ENCODE measurements around the gene SNAP47. TPM values are rescaled to one million over a fixed set of nuclear protein-coding genes. Genes with fewer than 3 reads are reported as not detected.

SNAP47 gene
- total RNA-seq, 1 donor from 2014 or later = 44.9 TPM

- peaks cover 20 to 27% (median 25%) of the 10 kb centered on the region in 3 donors for H3K36me3 ChIP-seq (ENCODE audit: control insufficient read depth in 3 of 3, insufficient read depth in 3 of 3, low read length in 3 of 3)
- no peak overlapping the region for H3K4me3 ChIP-seq (ENCODE audit: low read length in 3 of 3)
- no peaks in the 10 kb centered on the region for H3K9me3 ChIP-seq (ENCODE audit: control insufficient read depth in 3 of 3, low read length in 3 of 3)
- no peak overlapping the region for H3K9ac ChIP-seq (ENCODE audit: low read depth in 1 of 3, low read length in 3 of 3)
- H3K27ac ChIP-seq (ENCODE audit: low read depth, low read length) = no peak overlapping the region
- H3K27me3 ChIP-seq (ENCODE audit: control insufficient read depth in 3 of 3, insufficient read depth in 3 of 3, low read length in 3 of 3) = no peaks in the 10 kb centered on the region
- H3K4me1 ChIP-seq (ENCODE audit: control insufficient read depth in 3 of 3, insufficient read depth in 3 of 3, low read length in 3 of 3) = peaks cover 30 to 60% (median 42%) of the 10 kb centered on the region in 3 donors
These were observed 3.3 kb upstream of the SNAP47 start for GRCh38 chr1:227731696-227732585.

- Histone ChIP-seq H3K27ac (ENCODE audit: low read depth, low read length) (no peak overlapping the region), H3K4me1 (ENCODE audit: control insufficient read depth in 3 of 3, insufficient read depth in 3 of 3, low read length in 3 of 3) (peaks cover 30 to 64% (median 41%) of the 10 kb centered on the region in 3 donors), H3K4me3 (ENCODE audit: low read length in 3 of 3) (no peak overlapping the region), H3K9me3 (ENCODE audit: control insufficient read depth in 3 of 3, low read length in 3 of 3) (no peaks in the 10 kb centered on the region), H3K27me3 (ENCODE audit: control insufficient read depth in 3 of 3, insufficient read depth in 3 of 3, low read length in 3 of 3) (no peaks in the 10 kb centered on the region), H3K36me3 (ENCODE audit: control insufficient read depth in 3 of 3, insufficient read depth in 3 of 3, low read length in 3 of 3) (peaks cover 20 to 27% (median 25%) of the 10 kb centered on the region in 3 donors), H3K9ac (ENCODE audit: low read depth in 1 of 3, low read length in 3 of 3) (no peak overlapping the region)
These were observed 2.5 kb upstream of the SNAP47 start for GRCh38 chr1:227732586-227733308.

GRCh38 chr1:227733309-227733705 is 1.9 kb upstream of the SNAP47 start:
- Histone ChIP-seq H3K27ac (ENCODE audit: low read depth, low read length) (no peak overlapping the region), H3K27me3 (ENCODE audit: control insufficient read depth in 3 of 3, insufficient read depth in 3 of 3, low read length in 3 of 3) (no peaks in the 10 kb centered on the region), H3K9ac (ENCODE audit: low read depth in 1 of 3, low read length in 3 of 3) (no peak overlapping the region), H3K4me3 (ENCODE audit: low read length in 3 of 3) (no peak overlapping the region), H3K9me3 (ENCODE audit: control insufficient read depth in 3 of 3, low read length in 3 of 3) (no peaks in the 10 kb centered on the region), H3K4me1 (ENCODE audit: control insufficient read depth in 3 of 3, insufficient read depth in 3 of 3, low read length in 3 of 3) (peaks cover 30 to 60% (median 38%) of the 10 kb centered on the region in 3 donors), H3K36me3 (ENCODE audit: control insufficient read depth in 3 of 3, insufficient read depth in 3 of 3, low read length in 3 of 3) (peaks cover 20 to 27% (median 25%) of the 10 kb centered on the region in 3 donors)

GRCh38 chr1:227733751-227734545 is 1.3 kb upstream of the SNAP47 start:
- peak overlapping the region; percentile 88 to 96 (median 89) for H3K9ac ChIP-seq (ENCODE audit: low read depth in 1 of 3, low read length in 3 of 3)
- peaks cover 28 to 59% (median 34%) of the 10 kb centered on the region in 3 donors for H3K4me1 ChIP-seq (ENCODE audit: control insufficient read depth in 3 of 3, insufficient read depth in 3 of 3, low read length in 3 of 3)
- H3K27ac ChIP-seq (ENCODE audit: low read depth, low read length) = peak overlapping the region; percentile 86
- H3K27me3 ChIP-seq (ENCODE audit: control insufficient read depth in 3 of 3, insufficient read depth in 3 of 3, low read length in 3 of 3) = no peaks in the 10 kb centered on the region
- peak overlapping the region; percentile 77 to 93 (median 90) for H3K4me3 ChIP-seq (ENCODE audit: low read length in 3 of 3)
- H3K9me3 ChIP-seq (ENCODE audit: control insufficient read depth in 3 of 3, low read length in 3 of 3) = no peaks in the 10 kb centered on the region
- H3K36me3 ChIP-seq (ENCODE audit: control insufficient read depth in 3 of 3, insufficient read depth in 3 of 3, low read length in 3 of 3) = peaks cover 20 to 27% (median 25%) of the 10 kb centered on the region in 3 donors

DNA sequence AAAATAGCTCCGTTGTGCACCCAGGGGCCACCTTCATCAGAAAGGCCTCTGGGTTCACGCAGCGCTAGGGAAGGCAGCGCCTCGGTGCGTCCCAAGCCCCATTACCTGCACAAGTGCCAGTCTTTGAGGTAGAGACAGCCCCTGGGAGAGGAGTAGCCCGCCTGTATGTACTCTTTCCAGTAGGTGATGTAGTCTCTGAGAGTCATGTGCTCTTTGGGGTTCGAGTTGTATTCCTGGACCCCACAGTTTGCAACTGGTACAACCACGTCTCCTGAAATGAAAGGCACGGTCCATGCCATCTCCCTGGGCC is 734 bp upstream of the SNAP47 start:
- Histone ChIP-seq H3K4me1 (ENCODE audit: control insufficient read depth in 3 of 3, insufficient read depth in 3 of 3, low read length in 3 of 3) (peaks cover 23 to 53% (median 28%) of the 10 kb centered on the region in 3 donors), H3K27me3 (ENCODE audit: control insufficient read depth in 3 of 3, insufficient read depth in 3 of 3, low read length in 3 of 3) (no peaks in the 10 kb centered on the region), H3K27ac (ENCODE audit: low read depth, low read length) (peak overlapping the region; percentile 86), H3K9ac (ENCODE audit: low read depth in 1 of 3, low read length in 3 of 3) (peak overlapping the region; percentile 88 to 96 (median 89)), H3K4me3 (ENCODE audit: low read length in 3 of 3) (peak overlapping the region; percentile 77 to 93 (median 90)), H3K36me3 (ENCODE audit: control insufficient read depth in 3 of 3, insufficient read depth in 3 of 3, low read length in 3 of 3) (peaks cover 20 to 27% (median 25%) of the 10 kb centered on the region in 3 donors), H3K9me3 (ENCODE audit: control insufficient read depth in 3 of 3, low read length in 3 of 3) (no peaks in the 10 kb centered on the region)

GRCh38 chr1:227735539-227736285 is 477 bp downstream of the SNAP47 start:
- peaks cover 18 to 53% (median 21%) of the 10 kb centered on the region in 3 donors for H3K4me1 ChIP-seq (ENCODE audit: control insufficient read depth in 3 of 3, insufficient read depth in 3 of 3, low read length in 3 of 3)
- no peaks in the 10 kb centered on the region for H3K27me3 ChIP-seq (ENCODE audit: control insufficient read depth in 3 of 3, insufficient read depth in 3 of 3, low read length in 3 of 3)
- H3K4me3 ChIP-seq (ENCODE audit: low read length in 3 of 3) = peak overlapping the region; percentile 77 to 93 (median 90)
- H3K9me3 ChIP-seq (ENCODE audit: control insufficient read depth in 3 of 3, low read length in 3 of 3) = no peaks in the 10 kb centered on the region
- H3K36me3 ChIP-seq (ENCODE audit: control insufficient read depth in 3 of 3, insufficient read depth in 3 of 3, low read length in 3 of 3) = peaks cover 20 to 29% (median 27%) of the 10 kb centered on the region in 3 donors
- H3K9ac ChIP-seq (ENCODE audit: low read depth in 1 of 3, low read length in 3 of 3) = peak overlapping the region; percentile 76 to 96 (median 88)
- H3K27ac ChIP-seq (ENCODE audit: low read depth, low read length) = peak overlapping the region; percentile 86

GRCh38 chr1:227736814-227737432 is 1.7 kb downstream of the SNAP47 start:
- Histone ChIP-seq H3K9ac (ENCODE audit: low read depth in 1 of 3, low read length in 3 of 3) (peak overlapping the region in 1 of 3 donors; percentile 96), H3K27ac (ENCODE audit: low read depth, low read length) (no peak overlapping the region), H3K4me3 (ENCODE audit: low read length in 3 of 3) (no peak overlapping the region), H3K36me3 (ENCODE audit: control insufficient read depth in 3 of 3, insufficient read depth in 3 of 3, low read length in 3 of 3) (peaks cover 15 to 19% (median 17%) of the 10 kb centered on the region in 3 donors), H3K9me3 (ENCODE audit: control insufficient read depth in 3 of 3, low read length in 3 of 3) (no peaks in the 10 kb centered on the region), H3K4me1 (ENCODE audit: control insufficient read depth in 3 of 3, insufficient read depth in 3 of 3, low read length in 3 of 3) (peaks cover 21 to 55% (median 21%) of the 10 kb centered on the region in 3 donors), H3K27me3 (ENCODE audit: control insufficient read depth in 3 of 3, insufficient read depth in 3 of 3, low read length in 3 of 3) (no peaks in the 10 kb centered on the region)

DNA sequence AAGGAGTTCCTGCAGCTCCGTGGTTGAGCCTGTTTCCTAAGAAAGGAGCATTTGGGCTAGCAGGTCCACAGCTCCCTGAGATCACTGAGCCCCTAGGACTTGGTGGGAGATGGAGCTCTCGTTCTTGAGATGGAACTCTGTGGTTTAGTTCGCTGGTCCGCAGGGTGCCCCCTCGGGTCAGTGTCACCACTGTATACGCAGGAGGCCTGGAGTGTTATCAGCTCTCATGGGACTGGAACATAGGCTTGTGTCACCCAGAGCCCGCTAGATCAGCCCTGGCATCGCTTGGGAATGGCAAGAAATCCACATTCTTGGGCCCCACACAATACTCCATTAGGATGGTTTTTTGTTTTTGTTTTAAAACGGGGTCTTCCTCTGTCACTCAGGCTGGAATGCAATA is 3.6 kb downstream of the SNAP47 start:
- H3K27ac ChIP-seq (ENCODE audit: low read depth, low read length) = no peak overlapping the region
- peaks cover 0 to 4% (median 0%) of the 10 kb centered on the region in 3 donors for H3K36me3 ChIP-seq (ENCODE audit: control insufficient read depth in 3 of 3, insufficient read depth in 3 of 3, low read length in 3 of 3)
- H3K9me3 ChIP-seq (ENCODE audit: control insufficient read depth in 3 of 3, low read length in 3 of 3) = no peaks in the 10 kb centered on the region
- H3K4me1 ChIP-seq (ENCODE audit: control insufficient read depth in 3 of 3, insufficient read depth in 3 of 3, low read length in 3 of 3) = peaks cover 17 to 53% (median 19%) of the 10 kb centered on the region in 3 donors
- H3K9ac ChIP-seq (ENCODE audit: low read depth in 1 of 3, low read length in 3 of 3) = no peak overlapping the region
- no peaks in the 10 kb centered on the region for H3K27me3 ChIP-seq (ENCODE audit: control insufficient read depth in 3 of 3, insufficient read depth in 3 of 3, low read length in 3 of 3)
- no peak overlapping the region for H3K4me3 ChIP-seq (ENCODE audit: low read length in 3 of 3)

DNA sequence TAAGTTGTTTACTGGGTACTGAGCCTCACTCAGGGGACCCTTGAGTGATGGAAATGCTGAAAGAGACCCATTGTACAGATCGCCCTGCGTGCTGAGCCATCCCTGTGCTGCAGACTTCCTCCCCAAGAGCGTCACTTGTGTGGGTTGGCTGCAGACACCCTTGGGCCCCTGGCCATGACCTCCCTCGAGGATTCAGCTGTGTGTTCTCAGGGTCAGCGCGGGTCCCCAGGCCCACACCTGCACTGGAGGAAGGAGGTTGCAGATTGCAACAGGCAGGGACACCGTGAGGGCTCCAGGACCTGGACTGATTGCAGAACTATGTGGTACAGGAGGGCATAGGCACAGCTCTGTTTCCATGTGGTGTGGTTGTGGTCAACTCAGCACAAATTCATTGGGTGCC is 4.4 kb downstream of the SNAP47 start:
- Histone ChIP-seq H3K4me1 (ENCODE audit: control insufficient read depth in 3 of 3, insufficient read depth in 3 of 3, low read length in 3 of 3) (peaks cover 9 to 48% (median 12%) of the 10 kb centered on the region in 3 donors), H3K27ac (ENCODE audit: low read depth, low read length) (no peak overlapping the region), H3K9me3 (ENCODE audit: control insufficient read depth in 3 of 3, low read length in 3 of 3) (no peaks in the 10 kb centered on the region), H3K9ac (ENCODE audit: low read depth in 1 of 3, low read length in 3 of 3) (no peak overlapping the region), H3K36me3 (ENCODE audit: control insufficient read depth in 3 of 3, insufficient read depth in 3 of 3, low read length in 3 of 3) (peaks cover 0 to 4% (median 0%) of the 10 kb centered on the region in 3 donors), H3K27me3 (ENCODE audit: control insufficient read depth in 3 of 3, insufficient read depth in 3 of 3, low read length in 3 of 3) (no peaks in the 10 kb centered on the region), H3K4me3 (ENCODE audit: low read length in 3 of 3) (no peak overlapping the region)
